ENCODE data around the gene BCL2L15.

The BCL2L15 gene

GRCh38 chr1:113903501-113904292 lies 16.3 kb upstream of the BCL2L15 start:
- Histone ChIP-seq H3K4me1 (ENCODE audit: control insufficient read depth, insufficient read depth, low read length) (peaks cover 6% of the 10 kb centered on the region), H3K9ac (ENCODE audit: low read length) (no peak overlapping the region), H3K27ac (ENCODE audit: low read depth, low read length) (peak overlapping the region; percentile 88), H3K27me3 (ENCODE audit: control insufficient read depth, insufficient read depth, low read length) (no peaks in the 10 kb centered on the region), H3K36me3 (ENCODE audit: control insufficient read depth, insufficient read depth, low read length) (peaks cover 5% of the 10 kb centered on the region), H3K4me3 (ENCODE audit: low read length) (peak overlapping the region; percentile 96)

- H3K4me3 ChIP-seq (ENCODE audit: low read length) = no peak overlapping the region
- no peaks in the 10 kb centered on the region for H3K27me3 ChIP-seq (ENCODE audit: control insufficient read depth, insufficient read depth, low read length)
- no peak overlapping the region for H3K9ac ChIP-seq (ENCODE audit: low read length)
- H3K4me1 ChIP-seq (ENCODE audit: control insufficient read depth, insufficient read depth, low read length) = peaks cover 6% of the 10 kb centered on the region
- peaks cover 5% of the 10 kb centered on the region for H3K36me3 ChIP-seq (ENCODE audit: control insufficient read depth, insufficient read depth, low read length)
- no peak overlapping the region for H3K27ac ChIP-seq (ENCODE audit: low read depth, low read length)
These were observed 13.8 kb upstream of the BCL2L15 start for GRCh38 chr1:113901191-113901590.

- no peak overlapping the region for H3K9ac ChIP-seq (ENCODE audit: low read length)
- H3K4me3 ChIP-seq (ENCODE audit: low read length) = no peak overlapping the region
- H3K27me3 ChIP-seq (ENCODE audit: control insufficient read depth, insufficient read depth, low read length) = no peaks in the 10 kb centered on the region
- no peak overlapping the region for H3K27ac ChIP-seq (ENCODE audit: low read depth, low read length)
- H3K4me1 ChIP-seq (ENCODE audit: control insufficient read depth, insufficient read depth, low read length) = peaks cover 5% of the 10 kb centered on the region
- H3K36me3 ChIP-seq (ENCODE audit: control insufficient read depth, insufficient read depth, low read length) = peaks cover 5% of the 10 kb centered on the region
These were observed 11.7 kb upstream of the BCL2L15 start for GRCh38 chr1:113899111-113899510.

DNA sequence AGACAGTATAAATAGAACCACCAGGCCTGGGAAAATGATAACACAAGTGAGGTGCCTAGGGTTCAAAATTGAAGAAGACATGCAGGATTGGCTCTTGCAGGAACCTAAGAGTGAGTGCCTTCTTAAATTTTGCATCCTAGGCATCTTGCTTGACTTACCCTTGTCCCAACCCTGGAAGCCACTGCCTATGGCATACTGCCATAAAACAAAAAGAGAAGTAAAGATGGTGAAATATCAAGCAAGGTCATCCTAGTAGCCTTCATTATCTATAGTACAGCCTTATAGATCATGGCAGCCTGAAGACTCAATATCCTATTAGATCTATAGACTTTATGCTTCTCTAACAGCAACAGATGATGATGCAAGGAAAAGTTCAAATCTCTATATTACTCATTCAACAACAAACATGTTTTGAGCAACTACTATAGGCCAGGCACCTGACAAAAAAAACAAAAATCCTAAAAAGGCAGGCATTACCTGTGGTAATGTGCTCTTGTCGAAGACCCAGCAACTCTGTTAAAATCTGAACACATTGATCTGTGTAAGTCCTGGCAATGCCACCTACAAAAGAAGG lies 10.9 kb upstream of the BCL2L15 start:
- Histone ChIP-seq H3K27ac (ENCODE audit: low read depth, low read length) (no peak overlapping the region), H3K4me1 (ENCODE audit: control insufficient read depth, insufficient read depth, low read length) (no peaks in the 10 kb centered on the region), H3K9ac (ENCODE audit: low read length) (no peak overlapping the region), H3K27me3 (ENCODE audit: control insufficient read depth, insufficient read depth, low read length) (no peaks in the 10 kb centered on the region), H3K4me3 (ENCODE audit: low read length) (no peak overlapping the region), H3K36me3 (ENCODE audit: control insufficient read depth, insufficient read depth, low read length) (peaks cover 5% of the 10 kb centered on the region)

DNA sequence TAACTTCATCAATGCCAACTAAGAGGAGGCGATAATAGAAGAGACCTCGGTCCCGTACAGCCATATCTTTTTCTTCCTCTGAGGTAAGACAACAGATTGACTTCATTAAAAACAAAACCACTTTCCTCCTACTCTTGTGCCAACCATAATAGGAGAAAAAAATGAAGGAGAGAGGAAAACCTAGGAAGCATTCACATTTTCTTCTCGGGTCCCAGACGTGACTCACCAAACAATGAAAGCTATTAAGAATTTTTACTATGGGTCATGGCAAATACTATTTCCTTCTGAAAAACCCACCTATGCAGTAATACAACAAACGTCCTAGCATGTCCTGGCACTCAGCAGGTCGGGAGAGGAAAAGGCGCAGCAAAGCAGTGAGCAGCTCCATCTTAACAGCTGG lies 8.6 kb upstream of the BCL2L15 start:
- Histone ChIP-seq H3K36me3 (ENCODE audit: control insufficient read depth, insufficient read depth, low read length) (peaks cover 5% of the 10 kb centered on the region), H3K4me1 (ENCODE audit: control insufficient read depth, insufficient read depth, low read length) (no peaks in the 10 kb centered on the region), H3K4me3 (ENCODE audit: low read length) (no peak overlapping the region), H3K27ac (ENCODE audit: low read depth, low read length) (no peak overlapping the region), H3K9ac (ENCODE audit: low read length) (no peak overlapping the region), H3K27me3 (ENCODE audit: control insufficient read depth, insufficient read depth, low read length) (no peaks in the 10 kb centered on the region)

DNA sequence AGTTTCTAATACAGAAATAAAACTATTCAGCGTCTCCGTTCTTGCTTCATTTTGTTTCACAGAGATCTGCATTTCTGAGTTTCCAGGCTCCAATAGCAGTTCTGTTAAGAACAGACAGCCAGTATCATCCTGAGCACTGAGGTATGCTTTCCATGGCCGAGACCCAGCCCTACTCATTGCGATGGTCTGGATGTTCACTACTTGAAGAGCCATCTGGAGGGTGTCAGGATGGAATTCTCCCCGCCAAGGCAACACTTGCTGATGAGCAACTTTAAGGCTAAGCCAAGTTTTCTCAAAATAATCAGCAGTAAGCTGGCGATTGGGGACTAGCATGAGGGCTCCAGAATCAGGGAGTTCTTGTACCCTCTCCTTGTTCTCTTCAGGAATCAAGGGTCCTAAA lies 7.7 kb upstream of the BCL2L15 start:
- no peak overlapping the region for H3K27ac ChIP-seq (ENCODE audit: low read depth, low read length)

DNA sequence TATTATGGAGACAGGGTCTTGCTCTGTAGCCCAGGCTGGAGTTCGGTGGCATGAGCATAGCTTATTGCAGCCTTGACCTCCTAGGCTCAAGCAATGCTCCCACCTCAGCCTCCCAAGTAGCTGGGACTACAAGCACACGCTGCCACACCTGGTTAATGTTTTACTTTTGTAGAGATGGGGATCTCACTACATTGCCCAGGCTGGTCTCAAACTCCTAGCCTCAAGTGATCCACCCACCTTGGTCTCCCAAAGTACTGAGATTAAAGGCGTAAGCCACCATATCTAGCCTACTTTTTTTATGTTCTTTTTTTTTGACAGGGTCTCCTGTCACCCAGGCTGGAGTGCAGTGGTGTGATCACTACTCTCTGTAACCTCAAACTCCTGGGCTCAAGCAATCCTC lies 5.9 kb upstream of the BCL2L15 start:
- Histone ChIP-seq H3K9ac (ENCODE audit: low read length) (no peak overlapping the region), H3K4me3 (ENCODE audit: low read length) (no peak overlapping the region), H3K36me3 (ENCODE audit: control insufficient read depth, insufficient read depth, low read length) (peaks cover 2% of the 10 kb centered on the region), H3K27me3 (ENCODE audit: control insufficient read depth, insufficient read depth, low read length) (no peaks in the 10 kb centered on the region), H3K27ac (ENCODE audit: low read depth, low read length) (no peak overlapping the region), H3K4me1 (ENCODE audit: control insufficient read depth, insufficient read depth, low read length) (no peaks in the 10 kb centered on the region)

More for the DNA sequence above, 7.7 kb upstream of the BCL2L15 start:
- no peak overlapping the region for H3K4me3 ChIP-seq (ENCODE audit: low read length)
- H3K27me3 ChIP-seq (ENCODE audit: control insufficient read depth, insufficient read depth, low read length) = no peaks in the 10 kb centered on the region
- no peaks in the 10 kb centered on the region for H3K4me1 ChIP-seq (ENCODE audit: control insufficient read depth, insufficient read depth, low read length)
- no peak overlapping the region for H3K9ac ChIP-seq (ENCODE audit: low read length)
- H3K36me3 ChIP-seq (ENCODE audit: control insufficient read depth, insufficient read depth, low read length) = peaks cover 5% of the 10 kb centered on the region

DNA sequence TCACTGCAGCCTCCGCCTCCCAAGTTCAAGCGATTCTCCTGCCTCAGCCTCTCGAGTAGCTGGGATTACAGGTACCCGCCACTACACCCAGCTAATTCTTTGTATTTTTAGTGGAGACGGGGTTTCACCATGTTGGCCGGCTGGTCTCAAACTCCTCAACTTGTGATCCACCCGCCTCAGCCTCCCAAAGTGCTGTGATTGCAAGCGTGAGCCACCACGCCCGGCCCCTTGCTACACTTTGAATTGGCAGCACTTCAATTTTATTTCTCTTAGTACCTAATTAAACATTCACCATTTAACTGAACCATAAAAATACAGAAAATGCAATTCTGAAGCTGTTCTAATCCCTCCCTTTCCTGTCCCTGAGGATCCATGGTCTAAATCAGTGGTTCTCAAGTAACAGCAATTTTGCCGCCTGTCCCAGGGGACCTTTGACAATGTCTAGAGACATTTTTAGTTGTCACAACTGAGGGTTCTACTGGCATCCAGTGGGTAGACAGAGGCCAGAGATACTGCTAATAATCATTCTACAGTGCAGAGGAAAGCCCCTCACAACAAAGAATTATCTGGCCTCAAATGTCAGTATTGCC lies 4.3 kb upstream of the BCL2L15 start:
- Histone ChIP-seq H3K27me3 (ENCODE audit: control insufficient read depth, insufficient read depth, low read length) (no peaks in the 10 kb centered on the region), H3K36me3 (ENCODE audit: control insufficient read depth, insufficient read depth, low read length) (no peaks in the 10 kb centered on the region), H3K9ac (ENCODE audit: low read length) (no peak overlapping the region), H3K4me3 (ENCODE audit: low read length) (no peak overlapping the region), H3K4me1 (ENCODE audit: control insufficient read depth, insufficient read depth, low read length) (no peaks in the 10 kb centered on the region), H3K27ac (ENCODE audit: low read depth, low read length) (no peak overlapping the region)

- no peak overlapping the region for H3K9ac ChIP-seq (ENCODE audit: low read length)
These were observed 3.4 kb upstream of the BCL2L15 start for GRCh38 chr1:113890816-113891215.

DNA sequence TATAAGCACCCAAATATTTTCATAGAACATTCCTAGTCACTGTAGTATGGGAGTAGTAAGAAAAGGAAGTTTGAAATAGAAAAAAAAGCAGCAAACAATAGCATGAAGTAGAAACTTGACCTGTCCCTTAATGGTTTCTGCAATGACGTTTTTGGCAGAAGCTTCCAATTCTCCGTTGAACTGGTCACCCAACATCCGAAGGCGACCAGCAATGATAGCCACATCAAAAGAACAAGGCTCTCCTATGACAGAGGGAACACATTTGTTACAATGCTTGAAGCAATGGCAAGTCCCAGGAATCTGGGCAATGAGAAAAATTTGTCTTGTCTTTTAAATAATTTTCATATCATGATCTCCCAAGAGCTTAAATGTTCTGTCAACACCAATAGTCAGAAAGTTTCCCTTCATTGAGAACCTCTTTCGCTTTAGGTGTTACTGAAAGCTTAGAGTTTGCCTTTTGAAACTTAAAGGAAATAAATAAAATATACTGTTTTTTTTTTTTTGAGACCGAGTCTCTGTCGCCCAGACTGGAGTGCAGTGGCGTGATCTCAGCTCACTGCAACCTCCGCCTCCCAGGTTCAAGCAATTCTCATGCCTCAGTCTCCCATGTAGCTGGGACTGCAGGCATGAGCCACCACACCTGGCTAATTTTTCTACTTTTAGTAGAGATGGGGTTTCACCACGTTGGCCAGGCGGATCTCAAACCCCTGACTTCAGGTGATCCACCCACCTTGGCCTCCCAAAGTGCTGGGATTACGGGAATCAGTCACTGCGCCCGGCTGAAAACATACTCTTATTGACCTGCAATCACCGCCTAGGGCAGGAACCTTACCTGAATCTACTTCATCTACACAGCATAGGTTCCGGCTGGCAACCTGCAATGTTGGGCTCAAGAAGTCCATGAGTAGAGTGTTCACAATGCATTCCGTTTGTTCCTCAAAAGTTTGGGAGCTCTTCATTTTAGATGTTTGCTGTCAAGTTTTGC lies 672 bp downstream of the BCL2L15 start:
- peak overlapping the region; percentile 49 for H3K4me3 ChIP-seq (ENCODE audit: low read length)
- H3K27me3 ChIP-seq (ENCODE audit: control insufficient read depth, insufficient read depth, low read length) = no peaks in the 10 kb centered on the region
- H3K27ac ChIP-seq (ENCODE audit: low read depth, low read length) = no peak overlapping the region
- H3K9ac ChIP-seq (ENCODE audit: low read length) = no peak overlapping the region
- H3K36me3 ChIP-seq (ENCODE audit: control insufficient read depth, insufficient read depth, low read length) = no peaks in the 10 kb centered on the region
- no peaks in the 10 kb centered on the region for H3K4me1 ChIP-seq (ENCODE audit: control insufficient read depth, insufficient read depth, low read length)

More at GRCh38 chr1:113890816-113891215, 3.4 kb upstream of the BCL2L15 start:
- H3K27me3 ChIP-seq (ENCODE audit: control insufficient read depth, insufficient read depth, low read length) = no peaks in the 10 kb centered on the region
- H3K36me3 ChIP-seq (ENCODE audit: control insufficient read depth, insufficient read depth, low read length) = no peaks in the 10 kb centered on the region
- no peak overlapping the region for H3K4me3 ChIP-seq (ENCODE audit: low read length)
- no peak overlapping the region for H3K27ac ChIP-seq (ENCODE audit: low read depth, low read length)
- H3K4me1 ChIP-seq (ENCODE audit: control insufficient read depth, insufficient read depth, low read length) = no peaks in the 10 kb centered on the region

- no peaks in the 10 kb centered on the region for H3K27me3 ChIP-seq (ENCODE audit: control insufficient read depth, insufficient read depth, low read length)
- H3K4me1 ChIP-seq (ENCODE audit: control insufficient read depth, insufficient read depth, low read length) = no peaks in the 10 kb centered on the region
- H3K9ac ChIP-seq (ENCODE audit: low read length) = no peak overlapping the region
- H3K27ac ChIP-seq (ENCODE audit: low read depth, low read length) = no peak overlapping the region
- H3K4me3 ChIP-seq (ENCODE audit: low read length) = no peak overlapping the region
- no peaks in the 10 kb centered on the region for H3K36me3 ChIP-seq (ENCODE audit: control insufficient read depth, insufficient read depth, low read length)
These were observed 5.7 kb downstream of the BCL2L15 start for GRCh38 chr1:113881661-113882060.

GRCh38 chr1:113879739-113880038 lies 7.7 kb downstream of the BCL2L15 start:
- Histone ChIP-seq H3K36me3 (ENCODE audit: control insufficient read depth, insufficient read depth, low read length) (no peaks in the 10 kb centered on the region), H3K4me3 (ENCODE audit: low read length) (no peak overlapping the region), H3K27me3 (ENCODE audit: control insufficient read depth, insufficient read depth, low read length) (no peaks in the 10 kb centered on the region), H3K4me1 (ENCODE audit: control insufficient read depth, insufficient read depth, low read length) (no peaks in the 10 kb centered on the region), H3K9ac (ENCODE audit: low read length) (no peak overlapping the region), H3K27ac (ENCODE audit: low read depth, low read length) (no peak overlapping the region)
